Neural progenitor cell (in vitro differentiated cells): Measurements from ENCODE around the gene ADAMTS18. TPM values are rescaled to one million over a fixed set of nuclear protein-coding genes. Genes with fewer than 3 reads are reported as not detected.

Experiments
- DNase-seq: peaks from one replicate; pipeline ENCODE4 v3.0.0-alpha.2; 2016; ENCODE audit warnings: low spot score
- H2AFZ ChIP-seq: fragments of 200-600 bp; sonication (generic); replicated peaks from 2 replicates; pipeline ENCODE4 v1.6.1; 2016; ENCODE audit warnings: antibody characterized with exemption
- H3F3A ChIP-seq: fragments of 200-600 bp; sonication (generic); 2 replicates; pipeline ENCODE4 v1.6.1; 2016; ENCODE audit warnings: antibody characterized with exemption, low read depth
- H3K27ac ChIP-seq: fragments of 200-600 bp; sonication (generic); 2 replicates; pipeline ENCODE4 v1.5.1; 2016; ENCODE audit warnings: mild to moderate bottlenecking
- H3K27me3 ChIP-seq: fragments of 200-600 bp; sonication (generic); 2 replicates; pipeline ENCODE4 v1.6.1; 2016; ENCODE audit warnings: mild to moderate bottlenecking, moderate library complexity
- H3K36me3 ChIP-seq: fragments of 200-600 bp; sonication (generic); 2 replicates; pipeline ENCODE4 v1.5.1; 2016
- H3K4me1 ChIP-seq: fragments of 200-600 bp; sonication (generic); 2 replicates; pipeline ENCODE4 v1.6.1; 2016; ENCODE audit warnings: mixed run types
- H3K4me2 ChIP-seq: fragments of 200-600 bp; sonication (generic); 2 replicates; pipeline ENCODE4 v1.6.1; 2016
- H3K4me3 ChIP-seq: fragments of 200-600 bp; sonication (generic); 2 replicates; pipeline ENCODE4 v1.5.1; 2016
- H3K79me2 ChIP-seq: fragments of 200-600 bp; sonication (generic); 2 replicates; pipeline ENCODE4 v1.6.1; 2016; ENCODE audit warnings: low read depth
- H3K9ac ChIP-seq: fragments of 200-600 bp; sonication (generic); 2 replicates; pipeline ENCODE4 v1.6.1; 2016
- H3K9me3 ChIP-seq: fragments of 200-600 bp; sonication (generic); 2 replicates; pipeline ENCODE4 v1.5.1; 2016; ENCODE audit warnings: low read depth
- H4K20me1 ChIP-seq: fragments of 200-600 bp; sonication (generic); 2 replicates; pipeline ENCODE4 v1.6.1; 2016; ENCODE audit warnings: low read depth
- H3K27ac Mint-ChIP-seq: 3 replicates; pipeline ENCODE4 v1.8.0; 2021; ENCODE audit warnings: mixed read lengths
- H3K27me3 Mint-ChIP-seq: 2 replicates; pipeline ENCODE4 v1.8.0; 2022; ENCODE audit warnings: low read depth, mild to moderate bottlenecking, inconsistent platforms, moderate library complexity, mixed read lengths; ENCODE audit not compliant: insufficient read depth
- H3K36me3 Mint-ChIP-seq: 3 replicates; pipeline ENCODE4 v1.8.0; 2021; ENCODE audit warnings: mixed read lengths
- H3K4me1 Mint-ChIP-seq: 3 replicates; pipeline ENCODE4 v1.8.0; 2021; ENCODE audit warnings: mixed read lengths
- H3K4me3 Mint-ChIP-seq: 3 replicates; pipeline ENCODE4 v1.8.0; 2021; ENCODE audit warnings: mild to moderate bottlenecking, moderate library complexity, mixed read lengths
- H3K9me3 Mint-ChIP-seq: 3 replicates; pipeline ENCODE4 v1.8.0; 2020; ENCODE audit warnings: mixed read lengths
- EZH2 ChIP-seq: fragments of 200-600 bp; sonication (generic); IDR thresholded peaks from 2 replicates; pipeline ENCODE4 v1.6.1; 2017; ENCODE audit warnings: antibody characterized with exemption, mild to moderate bottlenecking, moderate library complexity
- EZH2phosphoT487 ChIP-seq: fragments of 200-600 bp; sonication (generic); IDR thresholded peaks from 2 replicates; pipeline ENCODE4 v1.6.1; 2017; ENCODE audit warnings: antibody characterized with exemption
- total RNA-seq: library from RNA; depleted of rRNA; stranded (reverse); fragments of >200 nt; gene quantifications from 2 replicates; pipeline ENCODE4 v1.2.3, GENCODE V29; 2015; ENCODE audit warnings: low replicate concordance
- TF ChIP-seq, protein P1 (sequence below): fragments of 200-600 bp; sonication (generic); IDR thresholded peaks from 2 replicates; pipeline ENCODE4 v1.5.1; 2017; ENCODE audit warnings: antibody characterized with exemption, mild to moderate bottlenecking

ADAMTS18 gene
- total RNA-seq, 1 donor from 2014 or later = 1.9 TPM

DNA sequence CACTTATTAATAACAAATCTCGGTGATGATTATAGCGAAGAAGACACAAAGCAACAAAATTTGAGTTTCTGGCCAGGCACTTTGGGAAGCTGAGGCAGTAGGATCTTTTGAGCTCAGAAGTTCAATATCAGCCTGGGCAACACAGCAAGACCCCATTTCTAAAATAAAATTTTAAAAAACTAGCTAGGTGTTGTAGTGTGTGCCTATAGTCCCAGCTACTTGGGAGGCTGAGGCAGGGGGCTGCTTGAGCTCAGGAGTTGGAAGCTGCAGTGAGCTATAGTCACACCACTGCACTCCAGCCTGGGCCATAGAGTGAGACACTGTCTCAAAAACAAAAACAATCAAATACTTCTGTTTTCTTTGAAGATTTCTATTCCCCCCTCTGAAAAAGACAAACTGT is 130.7 kb downstream of the ADAMTS18 start:
- H3K9ac ChIP-seq = no peak overlapping the region
- H3K9me3 ChIP-seq = no peaks in the 10 kb centered on the region
- no peak overlapping the region for H3K27ac ChIP-seq
- Mint-ChIP-seq H3K4me1 (peaks cover 12% of the 10 kb centered on the region), H3K36me3 (no peaks in the 10 kb centered on the region), H3K27ac (no peak overlapping the region), H3K27me3 (no peaks in the 10 kb centered on the region), H3K4me3 (no peak overlapping the region), H3K9me3 (no peaks in the 10 kb centered on the region)
- H3F3A ChIP-seq = no peaks in the 10 kb centered on the region
- no peak for DNase-seq
- no peaks in the 10 kb centered on the region for H3K4me1 ChIP-seq
- H3K79me2 ChIP-seq = no peaks in the 10 kb centered on the region
- H3K4me3 ChIP-seq = no peak overlapping the region
- H3K36me3 ChIP-seq = no peaks in the 10 kb centered on the region
- H3K4me2 ChIP-seq = no peak overlapping the region
- H3K27me3 ChIP-seq = no peaks in the 10 kb centered on the region
- no peak for TF ChIP-seq EZH2
- no peak for TF ChIP-seq EZH2phosphoT487
- TF ChIP-seq, protein P1, sequence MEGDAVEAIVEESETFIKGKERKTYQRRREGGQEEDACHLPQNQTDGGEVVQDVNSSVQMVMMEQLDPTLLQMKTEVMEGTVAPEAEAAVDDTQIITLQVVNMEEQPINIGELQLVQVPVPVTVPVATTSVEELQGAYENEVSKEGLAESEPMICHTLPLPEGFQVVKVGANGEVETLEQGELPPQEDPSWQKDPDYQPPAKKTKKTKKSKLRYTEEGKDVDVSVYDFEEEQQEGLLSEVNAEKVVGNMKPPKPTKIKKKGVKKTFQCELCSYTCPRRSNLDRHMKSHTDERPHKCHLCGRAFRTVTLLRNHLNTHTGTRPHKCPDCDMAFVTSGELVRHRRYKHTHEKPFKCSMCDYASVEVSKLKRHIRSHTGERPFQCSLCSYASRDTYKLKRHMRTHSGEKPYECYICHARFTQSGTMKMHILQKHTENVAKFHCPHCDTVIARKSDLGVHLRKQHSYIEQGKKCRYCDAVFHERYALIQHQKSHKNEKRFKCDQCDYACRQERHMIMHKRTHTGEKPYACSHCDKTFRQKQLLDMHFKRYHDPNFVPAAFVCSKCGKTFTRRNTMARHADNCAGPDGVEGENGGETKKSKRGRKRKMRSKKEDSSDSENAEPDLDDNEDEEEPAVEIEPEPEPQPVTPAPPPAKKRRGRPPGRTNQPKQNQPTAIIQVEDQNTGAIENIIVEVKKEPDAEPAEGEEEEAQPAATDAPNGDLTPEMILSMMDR = no peak
- H4K20me1 ChIP-seq = no peaks in the 10 kb centered on the region
- H2AFZ ChIP-seq = no peak overlapping the region

DNA sequence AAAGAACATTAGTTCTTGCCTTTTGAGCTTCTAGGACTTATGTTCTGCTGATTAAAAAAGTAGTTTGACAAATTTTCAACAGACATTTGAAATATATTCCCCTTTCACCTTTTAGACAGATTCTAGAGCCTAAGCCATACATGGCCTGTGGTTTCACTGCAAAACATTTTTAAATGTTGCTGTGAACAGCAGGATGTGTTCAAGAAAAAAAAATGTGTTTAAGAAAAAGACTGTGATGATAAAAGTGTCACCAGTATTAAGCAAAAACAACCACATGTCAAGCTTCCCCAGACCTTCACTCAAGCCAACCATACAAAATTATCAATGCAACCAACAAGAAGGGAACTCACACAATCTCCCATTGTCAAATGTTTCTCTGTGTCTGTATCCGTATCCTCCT is 132.2 kb downstream of the ADAMTS18 start:
- Histone ChIP-seq H3F3A (no peaks in the 10 kb centered on the region), H3K79me2 (no peaks in the 10 kb centered on the region), H3K36me3 (no peaks in the 10 kb centered on the region), H3K27me3 (no peaks in the 10 kb centered on the region), H3K4me1 (no peaks in the 10 kb centered on the region), H4K20me1 (no peaks in the 10 kb centered on the region), H3K4me2 (no peak overlapping the region), H3K9ac (no peak overlapping the region), H3K9me3 (no peaks in the 10 kb centered on the region), H3K4me3 (no peak overlapping the region), H2AFZ (no peak overlapping the region), H3K27ac (no peak overlapping the region)
- Mint-ChIP-seq H3K36me3 (no peaks in the 10 kb centered on the region), H3K4me3 (no peak overlapping the region), H3K27me3 (peaks cover 3% of the 10 kb centered on the region), H3K9me3 (no peaks in the 10 kb centered on the region), H3K4me1 (peaks cover 21% of the 10 kb centered on the region), H3K27ac (no peak overlapping the region)
- no peak for TF ChIP-seq EZH2
- DNase-seq = no peak

DNA sequence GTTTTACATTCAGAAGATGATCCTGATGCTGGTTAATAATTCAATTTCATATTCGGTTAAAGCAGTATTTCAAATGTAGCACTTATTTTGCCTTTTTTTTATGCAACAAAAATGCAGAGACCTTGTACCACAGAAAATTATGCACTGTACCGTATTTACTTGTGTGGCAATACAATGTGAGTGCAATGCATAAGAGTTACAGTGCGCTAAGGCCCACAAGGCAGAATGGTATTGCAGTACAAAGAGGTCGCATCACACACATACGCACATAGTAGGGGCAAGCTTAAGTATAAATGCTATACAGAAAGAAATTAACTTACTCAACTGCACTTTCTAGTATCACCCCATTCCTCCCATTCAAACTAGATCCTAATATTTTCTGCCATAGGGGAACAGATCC is 132.6 kb downstream of the ADAMTS18 start:
- H3K4me3 Mint-ChIP-seq = no peak overlapping the region
- no peaks in the 10 kb centered on the region for H3K79me2 ChIP-seq
- H3F3A ChIP-seq = no peaks in the 10 kb centered on the region
- H3K36me3 Mint-ChIP-seq = no peaks in the 10 kb centered on the region
- no peaks in the 10 kb centered on the region for H3K9me3 Mint-ChIP-seq
- no peak overlapping the region for H3K4me3 ChIP-seq
- no peaks in the 10 kb centered on the region for H3K36me3 ChIP-seq
- peaks cover 3% of the 10 kb centered on the region for H3K27me3 Mint-ChIP-seq
- H3K9me3 ChIP-seq = no peaks in the 10 kb centered on the region
- no peak overlapping the region for H3K9ac ChIP-seq
- peaks cover 18% of the 10 kb centered on the region for H3K4me1 Mint-ChIP-seq
- H3K4me2 ChIP-seq = no peak overlapping the region
- no peak overlapping the region for H3K27ac ChIP-seq
- no peak for DNase-seq
- no peaks in the 10 kb centered on the region for H4K20me1 ChIP-seq
- no peak overlapping the region for H2AFZ ChIP-seq
- TF ChIP-seq, protein P1 = no peak
- TF ChIP-seq EZH2phosphoT487 (no peak), EZH2 (no peak)
- H3K27ac Mint-ChIP-seq = no peak overlapping the region
- no peaks in the 10 kb centered on the region for H3K4me1 ChIP-seq
- no peaks in the 10 kb centered on the region for H3K27me3 ChIP-seq

DNA sequence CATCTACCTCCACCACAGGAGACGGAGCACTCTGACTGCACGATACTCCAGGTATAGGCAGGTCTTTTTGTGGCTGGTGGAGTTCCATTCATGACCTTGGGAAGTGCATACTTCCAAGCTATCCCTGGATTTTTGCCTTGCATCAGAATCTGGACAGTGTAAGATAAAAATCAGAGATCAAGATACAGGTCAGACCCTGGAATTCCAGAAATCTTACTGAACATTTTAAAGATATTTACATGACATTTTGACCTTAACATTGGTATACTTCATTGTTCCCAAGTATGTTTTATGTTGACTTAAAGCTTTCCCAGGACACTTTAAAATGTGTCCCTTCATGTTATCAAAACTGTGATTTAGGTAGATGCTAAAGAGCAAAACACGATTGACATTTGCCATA is 134.6 kb downstream of the ADAMTS18 start:
- Mint-ChIP-seq H3K36me3 (no peaks in the 10 kb centered on the region), H3K27ac (no peak overlapping the region), H3K9me3 (no peaks in the 10 kb centered on the region), H3K4me1 (peaks cover 16% of the 10 kb centered on the region), H3K4me3 (no peak overlapping the region), H3K27me3 (peaks cover 3% of the 10 kb centered on the region)
- H3K9me3 ChIP-seq = no peaks in the 10 kb centered on the region
- TF ChIP-seq EZH2 (no peak), EZH2phosphoT487 (no peak)
- TF ChIP-seq, protein P1 = no peak
- H2AFZ ChIP-seq = no peak overlapping the region
- H3K27ac ChIP-seq = no peak overlapping the region
- no peak overlapping the region for H3K4me3 ChIP-seq
- no peak overlapping the region for H3K9ac ChIP-seq
- no peak overlapping the region for H3K4me2 ChIP-seq
- no peaks in the 10 kb centered on the region for H3K27me3 ChIP-seq
- H3K36me3 ChIP-seq = no peaks in the 10 kb centered on the region
- no peaks in the 10 kb centered on the region for H3K4me1 ChIP-seq
- H4K20me1 ChIP-seq = no peaks in the 10 kb centered on the region
- H3K79me2 ChIP-seq = no peaks in the 10 kb centered on the region
- DNase-seq = no peak
- no peaks in the 10 kb centered on the region for H3F3A ChIP-seq
